ENCODE data around the gene WDR91.

Gene WDR91

GRCh38 chr7:135160098-135160857 is 51.0 kb downstream of the WDR91 start:
- DNase-seq (ENCODE audit: low spot score), result no peak

DNA sequence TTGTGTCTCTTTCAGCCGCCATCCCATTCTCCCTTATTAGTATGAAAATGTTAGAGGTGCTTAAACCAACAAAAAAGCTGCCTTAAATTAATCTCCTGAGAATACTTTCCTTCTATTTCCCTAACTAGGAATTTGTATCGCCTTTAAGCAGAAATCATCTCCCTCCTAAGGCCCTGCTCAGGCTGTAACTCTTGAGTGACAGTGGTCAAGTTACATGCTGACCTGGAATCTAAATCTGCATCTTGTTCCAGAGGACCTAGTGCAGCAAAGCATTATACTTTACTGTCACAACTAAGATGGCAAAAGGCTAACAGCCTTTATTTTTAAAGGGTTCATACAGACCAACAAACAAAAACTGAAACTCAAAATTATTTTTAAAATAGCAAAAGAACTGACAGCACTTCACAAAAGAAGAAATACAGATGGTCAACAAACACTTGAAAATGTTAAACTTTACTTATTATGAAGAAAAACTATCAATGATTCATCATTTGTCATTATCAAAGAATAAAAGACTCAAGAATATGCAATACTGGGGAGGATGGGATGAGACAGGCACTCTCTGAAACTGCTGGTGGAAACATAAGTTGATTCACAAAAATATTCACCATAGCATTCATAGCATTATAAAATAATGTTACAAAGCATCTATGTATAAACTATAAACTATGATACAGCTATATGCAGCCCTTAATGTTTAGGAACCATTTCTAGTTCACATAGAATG is 51.8 kb downstream of the WDR91 start:
- no peak for DNase-seq (ENCODE audit: low spot score)

GRCh38 chr7:135158874-135159273 is 52.5 kb downstream of the WDR91 start:
- no peak for DNase-seq (ENCODE audit: low spot score)

- DNase-seq (ENCODE audit: low spot score), result no peak
Observed at GRCh38 chr7:135158141-135158655, 53.1 kb downstream of the WDR91 start.

- DNase-seq (ENCODE audit: low spot score), result no peak
Observed at GRCh38 chr7:135156290-135156689, 55.0 kb downstream of the WDR91 start.

GRCh38 chr7:135154734-135155133 is 56.6 kb downstream of the WDR91 start:
- DNase-seq (ENCODE audit: low spot score), result no peak

DNA sequence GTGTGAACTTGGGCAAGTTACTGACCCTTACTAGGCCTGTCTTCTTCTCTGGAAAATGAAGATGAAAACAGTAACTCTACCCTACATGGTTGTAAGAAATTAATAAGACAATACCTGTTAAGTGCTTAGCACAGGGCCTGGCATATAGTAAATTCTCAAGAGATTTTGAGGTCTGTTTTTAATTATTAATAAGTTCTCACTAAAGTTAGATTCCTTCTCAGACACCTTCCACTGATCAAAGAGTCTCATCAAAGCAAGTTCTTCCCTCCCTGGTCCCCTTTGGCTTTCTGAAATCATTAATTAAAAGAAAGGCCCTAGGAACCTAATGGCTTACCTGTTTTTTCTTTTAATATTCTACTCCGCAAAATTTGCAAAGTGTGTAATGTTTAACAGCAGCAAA is 58.9 kb downstream of the WDR91 start:
- DNase-seq (ENCODE audit: low spot score), result no peak

GRCh38 chr7:135151533-135151932 is 59.8 kb downstream of the WDR91 start:
- no peak for DNase-seq (ENCODE audit: low spot score)

- DNase-seq (ENCODE audit: low spot score), result no peak
Observed at GRCh38 chr7:135151132-135151531, 60.2 kb downstream of the WDR91 start.

DNA sequence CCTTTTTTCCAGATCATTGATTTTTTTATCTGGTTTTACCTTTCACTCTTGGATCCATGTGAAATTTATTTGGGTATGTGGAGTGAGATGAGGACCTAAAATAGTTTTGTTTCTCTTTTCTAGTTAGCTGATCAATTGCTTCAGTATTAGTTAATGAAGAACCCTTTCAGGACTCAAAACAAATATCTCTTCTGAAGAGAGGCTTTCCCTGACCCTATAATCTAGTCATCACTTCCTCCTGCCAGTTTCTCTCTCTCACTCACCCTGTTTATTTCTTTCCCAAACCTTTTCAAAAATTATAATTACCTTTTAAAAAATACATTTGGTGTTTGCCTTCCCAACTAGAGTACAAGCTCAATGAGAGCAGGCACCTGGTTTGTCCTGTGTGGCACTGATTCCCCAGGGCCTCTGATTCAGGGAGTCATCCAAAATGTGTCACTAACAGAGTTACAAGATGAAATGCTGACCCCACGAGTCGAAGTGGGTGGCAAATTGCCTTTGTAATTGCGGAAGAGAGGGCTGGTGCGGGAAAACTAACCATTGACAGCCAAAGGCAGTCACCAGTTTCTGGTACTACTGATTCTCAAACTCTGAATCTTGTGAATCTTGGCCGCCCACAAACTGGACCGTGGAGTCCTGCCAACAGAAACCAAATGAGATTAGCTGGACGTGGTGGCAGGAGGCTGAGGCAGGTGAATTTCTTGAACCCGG is 61.1 kb downstream of the WDR91 start:
- DNase-seq (ENCODE audit: low spot score), result no peak

DNA sequence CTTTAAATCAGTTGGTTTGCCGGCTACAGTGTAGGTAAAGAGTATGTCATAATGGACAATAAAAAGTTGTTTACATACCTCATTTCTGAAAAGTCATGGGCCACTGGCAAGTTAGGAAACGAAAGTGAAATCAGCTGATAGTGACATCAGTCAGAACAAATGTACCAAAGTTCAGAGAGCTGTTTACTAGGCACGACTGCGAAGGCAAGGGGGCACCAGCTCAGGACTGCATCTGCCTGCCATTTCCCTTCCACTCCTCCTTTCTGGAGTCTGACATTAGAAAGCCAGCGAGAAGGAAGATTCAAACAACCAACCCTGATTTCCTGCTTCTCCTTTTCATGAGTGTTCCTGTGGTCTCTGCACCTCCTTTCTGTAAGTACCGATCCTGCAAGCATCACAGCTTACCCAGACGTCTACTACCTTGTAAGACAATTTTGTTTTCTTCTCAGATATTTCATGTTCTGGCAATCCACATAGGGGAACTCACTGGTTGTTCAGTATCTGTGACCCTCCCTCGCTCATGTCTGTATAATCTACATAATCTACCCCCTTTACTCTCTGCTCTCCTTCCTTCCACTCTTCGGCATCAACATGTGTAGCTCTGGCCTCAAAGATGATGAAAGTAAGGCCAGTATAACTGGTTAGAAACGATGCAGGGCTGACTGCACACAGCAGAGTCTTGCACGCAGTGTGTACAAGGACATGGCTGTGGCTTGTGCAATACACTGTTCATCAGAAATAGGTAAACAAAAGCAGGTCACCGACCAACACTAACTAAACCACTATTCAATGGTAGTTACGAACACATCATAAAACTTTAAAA is 63.2 kb downstream of the WDR91 start, which contains the start of gene TMEM140:
TSS of gene TMEM140 (plus strand) at position 174 of the 823 bp plus-strand sequence. CDS start 16,370 bp downstream, outside the sequence.
- DNase-seq (ENCODE audit: low spot score), result peak; percentile 70

DNA sequence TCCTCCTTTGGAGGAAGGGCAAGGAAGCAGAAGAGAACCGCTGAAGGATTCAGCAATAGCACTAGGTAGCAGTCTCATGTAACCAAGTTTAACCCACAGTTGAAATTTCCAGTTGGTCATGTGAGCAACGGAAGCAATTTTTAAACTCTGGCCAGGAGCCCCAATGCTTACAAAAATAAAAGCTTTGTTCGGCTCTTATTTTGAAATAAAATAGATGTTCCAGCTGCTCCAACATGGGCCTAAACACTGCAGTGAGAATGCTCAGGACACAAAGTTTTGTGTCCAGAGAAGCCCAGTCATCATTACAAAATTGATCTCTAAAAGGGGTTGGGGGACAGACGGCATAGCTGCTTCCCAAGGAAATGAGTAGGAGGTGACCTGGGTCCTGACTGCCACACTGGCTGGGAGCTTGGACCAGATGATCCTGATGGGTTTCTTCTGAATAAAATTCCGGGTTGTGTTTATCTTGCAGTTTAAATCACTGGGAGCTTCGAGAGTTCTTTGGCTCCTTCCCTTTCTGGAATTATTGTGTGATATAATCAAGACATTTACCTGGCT is 63.9 kb downstream of the WDR91 start:
- DNase-seq (ENCODE audit: low spot score), result no peak

DNA sequence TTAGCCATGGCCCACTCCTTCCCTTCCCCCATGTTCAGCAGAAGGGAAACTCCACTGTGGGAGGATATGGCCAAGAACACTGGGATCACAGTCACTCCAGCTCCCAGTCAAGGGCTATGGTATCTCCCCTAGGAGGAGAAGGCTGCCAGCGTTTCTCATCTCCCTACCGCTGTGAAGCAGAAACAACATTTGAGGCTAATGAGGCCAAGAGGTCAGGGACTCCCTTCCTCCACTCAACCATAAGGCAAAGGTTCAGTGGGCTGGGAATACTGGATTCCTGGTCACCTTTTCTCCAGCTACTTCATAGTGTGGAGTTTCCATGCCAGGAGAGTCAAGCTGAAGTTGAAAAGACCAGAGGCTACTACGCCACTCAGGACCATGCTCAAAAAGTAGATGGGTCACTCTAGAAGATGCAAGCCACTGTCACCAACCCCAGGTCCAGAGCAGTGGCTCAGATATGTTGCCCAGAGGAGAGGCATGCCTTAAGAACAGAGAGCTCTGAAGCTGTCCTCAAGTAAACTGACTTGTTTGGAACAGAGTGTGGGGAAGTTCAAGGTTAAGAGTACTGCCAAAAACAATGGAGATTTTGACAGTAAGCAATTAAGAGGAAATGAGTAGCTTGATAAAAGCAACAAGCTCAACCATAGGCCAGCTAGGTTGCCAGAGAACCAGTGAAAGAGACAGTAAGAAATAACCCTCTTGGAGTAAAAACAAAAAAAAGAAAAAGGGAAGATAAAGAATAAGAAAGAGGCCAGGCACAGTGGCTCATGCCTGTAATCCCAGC is 67.2 kb downstream of the WDR91 start:
- no peak for DNase-seq (ENCODE audit: low spot score)

Data from SW480 (cell line).